Fibroblast of skin of scalp (primary cell): Measurements from ENCODE around the gene CYB5R3.
"Not testable (repeated sequence)": the region's sequence is repeated elsewhere in the genome, so short reads cannot be mapped to it uniquely, and the experiment has no call there.

Experiments used
- DNase-seq: peaks from one replicate; pipeline ENCODE4 v3.0.0-alpha.2; 2013

Gene CYB5R3

GRCh38 chr22:42623301-42623751 is 25.9 kb downstream of the CYB5R3 start:
- DNase-seq, result no peak

GRCh38 chr22:42622061-42622710 is 27.0 kb downstream of the CYB5R3 start:
- DNase-seq, result no peak

- DNase-seq, result peak; percentile 85
These were observed 27.6 kb downstream of the CYB5R3 start for GRCh38 chr22:42621505-42622002.

- no peak for DNase-seq
These were observed 29.1 kb downstream of the CYB5R3 start for GRCh38 chr22:42620084-42620483.

GRCh38 chr22:42619261-42620063 is 29.7 kb downstream of the CYB5R3 start:
- DNase-seq, result no peak

GRCh38 chr22:42617155-42617983 is 31.8 kb downstream of the CYB5R3 start:
- no peak for DNase-seq

- DNase-seq, result not testable (repeated sequence)
These were observed 33.4 kb downstream of the CYB5R3 start for GRCh38 chr22:42615860-42616175.

- peak; percentile 100 for DNase-seq
These were observed 33.9 kb downstream of the CYB5R3 start for GRCh38 chr22:42615092-42615859.

- DNase-seq, result peak; percentile 99
These were observed 34.7 kb downstream of the CYB5R3 start, which contains the start of gene POLDIP3 for GRCh38 chr22:42614312-42615091. Gene POLDIP3 (minus strand): TSS chr22:42614883. CDS start chr22:42614857, 26 bp downstream.

GRCh38 chr22:42613872-42614301 is 35.3 kb downstream of the CYB5R3 start:
- DNase-seq, result no peak

- no peak for DNase-seq
These were observed 36.9 kb downstream of the CYB5R3 start for GRCh38 chr22:42612336-42612735.

- no peak for DNase-seq
These were observed 38.1 kb downstream of the CYB5R3 start for GRCh38 chr22:42611051-42611450.

- DNase-seq, result no peak
These were observed 39.0 kb downstream of the CYB5R3 start for GRCh38 chr22:42610186-42610585.

GRCh38 chr22:42608823-42609361 is 40.3 kb downstream of the CYB5R3 start:
- peak; percentile 78 for DNase-seq

- DNase-seq, result no peak
These were observed 40.9 kb downstream of the CYB5R3 start for GRCh38 chr22:42608136-42608822.

- DNase-seq, result not testable (repeated sequence)
These were observed 41.6 kb downstream of the CYB5R3 start for GRCh38 chr22:42607641-42608040.

GRCh38 chr22:42604403-42604802 is 44.8 kb downstream of the CYB5R3 start:
- DNase-seq, result peak; percentile 54

GRCh38 chr22:42603427-42603826 is 45.8 kb downstream of the CYB5R3 start:
- no peak for DNase-seq

- no peak for DNase-seq
These were observed 46.7 kb downstream of the CYB5R3 start for GRCh38 chr22:42602470-42602869.

- DNase-seq, result no peak
These were observed 47.2 kb downstream of the CYB5R3 start for GRCh38 chr22:42601879-42602465.
